HepG2 (cell line): ENCODE results near the gene TOGARAM1. TPM values are rescaled to one million over a fixed set of nuclear protein-coding genes. Genes with fewer than 3 reads are reported as not detected.

ENCODE experiments used
- ATAC-seq: fragments of 200-7000 bp; cut with Tn5 transposase; 3 replicates; pipeline ENCODE4 v1.9.1; 2020; ENCODE audit warnings: mild to moderate bottlenecking, moderate library complexity
- BruUV-seq: library from RNA; stranded (reverse); fragments of 400-500 nt; replicated peaks from 2 replicates; lab custom pipeline; 2021; lab: Mats Ljungman, UMichigan
- CTCF ChIA-PET: fragments of 300-600 bp; formaldehyde crosslinking; extraction: SDS; loops from one replicate; lab custom pipeline; 2021; ENCODE audit warnings: low total read pairs, inconsistent platforms, low intra/inter-chr PET ratio; lab: Yijun Ruan, JAX
- POLR2A ChIA-PET: fragments of 350-600 bp; sonication (Branson Sonifier 250); formaldehyde crosslinking; loops from one replicate; lab custom pipeline; 2020; ENCODE audit warnings: antibody characterized with exemption, inconsistent platforms; lab: Yijun Ruan, JAX
- DNase-seq: peaks from one replicate; pipeline ENCODE4 v3.0.0-alpha.2; 2015; ENCODE audit warnings: low spot score
- FAIRE-seq: peaks from 3 replicates; lab custom pipeline; 2011; peaks lifted over from hg19 to GRCh38; lab: Jason Lieb, UNC
- H2AFZ ChIP-seq: one replicate; pipeline ENCODE4 v1.6.1; 2011; ENCODE audit warnings: low read length, inconsistent platforms
- H3K27ac ChIP-seq: fragments of 300-600 bp; 3 replicates; pipeline ENCODE4 v1.8.0; 2011; ENCODE audit warnings: mixed run types, mild to moderate bottlenecking, mixed read lengths, low read length, inconsistent platforms; ENCODE audit not compliant: insufficient read depth; ENCODE audit errors: extremely low read length
- H3K27me3 ChIP-seq, 2 experiments: fragments of 200-600 bp in 1 of 2; 2 replicates in 1 of 2; 3 replicates in 1 of 2; pipeline versions ENCODE4 v1.6.0 to v1.8.0; 2011; ENCODE audit warnings: low read length in 2 of 2, mild to moderate bottlenecking in 2 of 2, moderate library complexity in 2 of 2, inconsistent platforms in 1 of 2; ENCODE audit not compliant: insufficient read depth in 2 of 2, control insufficient read depth in 1 of 2
- H3K36me3 ChIP-seq, 2 experiments: fragments of 200-600 bp in 1 of 2; replicated peaks in 1 of 2; 2 replicates in 1 of 2; 3 replicates in 1 of 2; pipeline versions ENCODE4 v1.5.1 to v1.8.0; 2011; ENCODE audit warnings: low read length in 2 of 2, inconsistent platforms in 1 of 2; ENCODE audit not compliant: insufficient read depth in 2 of 2, control insufficient read depth in 1 of 2
- H3K4me1 ChIP-seq: 2 replicates; pipeline ENCODE4 v1.5.1; 2012; ENCODE audit warnings: low read length, inconsistent platforms; ENCODE audit not compliant: insufficient read depth
- H3K4me2 ChIP-seq: 2 replicates; pipeline ENCODE4 v1.6.0; 2011; ENCODE audit warnings: low read depth, low read length, inconsistent platforms
- H3K4me3 ChIP-seq, 3 experiments: fragments of 200-600 bp in 1 of 3; sonication (generic), shearing (Covaris generic) in 1 of 3; replicated peaks in 1 of 3; 2 replicates each; pipeline ENCODE4 v1.5.1; 2011 to 2016; ENCODE audit warnings: low read length in 3 of 3, inconsistent platforms in 2 of 3, low read depth in 2 of 3, mild to moderate bottlenecking in 2 of 3, control low read depth in 1 of 3, mixed read lengths in 1 of 3; ENCODE audit not compliant: insufficient read depth in 1 of 3
- H3K79me2 ChIP-seq: one replicate; pipeline ENCODE4 v1.6.1; 2011; ENCODE audit warnings: low read length, inconsistent platforms; ENCODE audit not compliant: insufficient read depth
- H3K9ac ChIP-seq: 2 replicates; pipeline ENCODE4 v1.6.0; 2011; ENCODE audit warnings: mild to moderate bottlenecking, low read depth, low read length, inconsistent platforms; ENCODE audit not compliant: insufficient read depth
- H3K9me3 ChIP-seq: 2 replicates; pipeline ENCODE4 v1.5.1; 2012; ENCODE audit warnings: mild to moderate bottlenecking, low read length
- H4K20me1 ChIP-seq: 2 replicates; pipeline ENCODE4 v1.6.0; 2011; ENCODE audit warnings: inconsistent platforms, mild to moderate bottlenecking, low read length, moderate library complexity; ENCODE audit not compliant: insufficient read depth
- BATF2 ChIP-seq: sonication (generic); formaldehyde crosslinking; IDR thresholded peaks from 2 replicates; pipeline ENCODE4 v1.8.0; 2022; ENCODE audit warnings: mild to moderate bottlenecking, missing genetic modification reagents, moderate library complexity
- BORCS8-MEF2B ChIP-seq: sonication (generic); formaldehyde crosslinking; IDR thresholded peaks from 2 replicates; pipeline ENCODE4 v1.8.0; 2022; ENCODE audit warnings: mild to moderate bottlenecking, missing genetic modification reagents
- FOXC1 ChIP-seq: sonication (generic); formaldehyde crosslinking; IDR thresholded peaks from 2 replicates; pipeline ENCODE4 v1.8.0; 2022; ENCODE audit warnings: mild to moderate bottlenecking, missing genetic modification reagents, borderline replicate concordance
- FOXJ3 ChIP-seq: sonication (generic); formaldehyde crosslinking; IDR thresholded peaks from 2 replicates; pipeline ENCODE4 v1.4.0; 2020; ENCODE audit warnings: missing genetic modification reagents, mild to moderate bottlenecking, borderline replicate concordance
- HMG20A ChIP-seq: IDR thresholded peaks from 2 replicates; pipeline ENCODE4 v1.6.1; 2016; ENCODE audit warnings: borderline replicate concordance
- HNRNPLL ChIP-seq: fragments of 200-400 bp; formaldehyde crosslinking; IDR thresholded peaks from 2 replicates; pipeline ENCODE4 v1.6.1; 2017; ENCODE audit warnings: mild to moderate bottlenecking, low read depth, low read length; ENCODE audit not compliant: poor library complexity, severe bottlenecking
- HNRNPUL1 ChIP-seq: fragments of 200-400 bp; formaldehyde crosslinking; IDR thresholded peaks from 2 replicates; pipeline ENCODE4 v1.6.1; 2017; ENCODE audit warnings: low read depth, mild to moderate bottlenecking, low read length, moderate library complexity
- HOXA5 ChIP-seq: sonication (generic); formaldehyde crosslinking; IDR thresholded peaks from 2 replicates; pipeline ENCODE4 v1.4.0; 2020; ENCODE audit warnings: missing genetic modification reagents
- ISX ChIP-seq: sonication (generic); formaldehyde crosslinking; conservative IDR thresholded peaks from 2 replicates; pipeline ENCODE4 v1.5.0; 2020; ENCODE audit warnings: missing genetic modification reagents
- MED1 ChIP-seq: sonication (generic); formaldehyde crosslinking; IDR thresholded peaks from 2 replicates; pipeline ENCODE4 v1.4.0; 2020; ENCODE audit warnings: missing genetic modification reagents
- NR3C1 ChIP-seq: sonication (generic); formaldehyde crosslinking; IDR thresholded peaks from 2 replicates; pipeline ENCODE4 v1.4.0; 2020; ENCODE audit warnings: missing genetic modification reagents
- PAF1 ChIP-seq: IDR thresholded peaks from 2 replicates; pipeline ENCODE4 v1.6.1; 2016; ENCODE audit warnings: missing genetic modification reagents, missing compliant biosample characterization
- PCBP2 ChIP-seq: fragments of 200-400 bp; formaldehyde crosslinking; optimal IDR thresholded peaks from 2 replicates; pipeline ENCODE3; 2018; ENCODE audit warnings: low read length, low read depth; ENCODE audit not compliant: poor library complexity, severe bottlenecking
- PLRG1 ChIP-seq: fragments of 450-650 bp; conservative IDR thresholded peaks from 2 replicates; pipeline ENCODE4 v1.6.1; 2016
- SMAD9 ChIP-seq: sonication (generic); formaldehyde crosslinking; IDR thresholded peaks from 2 replicates; pipeline ENCODE4 v1.5.1; 2020; ENCODE audit warnings: mild to moderate bottlenecking, missing genetic modification reagents
- TAF15 ChIP-seq: fragments of 200-400 bp; formaldehyde crosslinking; IDR thresholded peaks from one replicate; pipeline ENCODE4 v1.6.1; 2018; ENCODE audit warnings: mild to moderate bottlenecking, low read depth, low read length; ENCODE audit not compliant: poor library complexity, severe bottlenecking
- TARDBP ChIP-seq: sonication (generic); formaldehyde crosslinking; IDR thresholded peaks from 2 replicates; pipeline ENCODE4 v1.8.0; 2022; ENCODE audit warnings: mild to moderate bottlenecking, missing genetic modification reagents
- TBX2 ChIP-seq: sonication (generic); formaldehyde crosslinking; IDR thresholded peaks from 2 replicates; pipeline ENCODE4 v1.5.0; 2020; ENCODE audit warnings: missing genetic modification reagents, mild to moderate bottlenecking, borderline replicate concordance
- ZFP1 ChIP-seq: IDR thresholded peaks from 2 replicates; pipeline ENCODE4 v1.6.1; 2016
- ZKSCAN8 ChIP-seq: IDR thresholded peaks from 2 replicates; pipeline ENCODE4 v1.6.1; 2016; ENCODE audit warnings: borderline replicate concordance, missing genetic modification reagents, missing compliant biosample characterization
- ZNF235 ChIP-seq: sonication (generic); formaldehyde crosslinking; IDR thresholded peaks from 2 replicates; pipeline ENCODE4 v1.8.1; 2023; ENCODE audit warnings: mild to moderate bottlenecking, missing genetic modification reagents, borderline replicate concordance
- ZNF441 ChIP-seq: sonication (generic); formaldehyde crosslinking; IDR thresholded peaks from 2 replicates; pipeline ENCODE4 v1.7.0; 2021; ENCODE audit warnings: missing genetic modification reagents, borderline replicate concordance
- ZNF564 ChIP-seq: sonication (generic); formaldehyde crosslinking; IDR thresholded peaks from 2 replicates; pipeline ENCODE4 v1.8.1; 2023; ENCODE audit warnings: mild to moderate bottlenecking, missing genetic modification reagents
- ZNF570 ChIP-seq: sonication (generic); formaldehyde crosslinking; IDR thresholded peaks from 2 replicates; pipeline ENCODE4 v1.4.0; 2020; ENCODE audit warnings: mild to moderate bottlenecking, missing genetic modification reagents, borderline replicate concordance
- ZNF770 ChIP-seq: sonication (generic); formaldehyde crosslinking; IDR thresholded peaks from 2 replicates; pipeline ENCODE4 v1.5.0; 2020; ENCODE audit warnings: mild to moderate bottlenecking, missing genetic modification reagents
- WGBS: methylation state at CpG from one replicate; pipeline ENCODE4 v1.1.6; 2017; ENCODE audit warnings: low lambda C conversion rate; 5-methylcytosine and 5-hydroxymethylcytosine counted together
- in situ Hi-C: cut with HindIII; loops from 2 replicates; pipeline ENCODE4 v1.10.0; 2017; ENCODE audit warnings: low pct_unique_long_range_greater_than_20kb; ENCODE audit not compliant: extremely low pct_ligation_motif_present
- intact Hi-C: fragments of 100-400 bp; cut with micrococcal nuclease; formaldehyde crosslinking; loops from one replicate; pipeline ENCODE4 v1.10.0; 2022; ENCODE audit not compliant: unreplicated experiment
- polyA plus RNA-seq, 8 experiments: library from polyadenylated mRNA; depleted of rRNA in 3 of 8; stranded (reverse) in 7 of 8; unstranded in 1 of 8; fragments of >200 nt; fragmentation: Illumina TruSeq in 4 of 8; extraction: Trizol in 4 of 8; gene quantifications; 2 replicates each; pipeline versions ENCODE4 v1.2.1 to v1.2.3, GENCODE V29; 2011 to 2016; ENCODE audit warnings: low read depth in 4 of 8, missing spikeins in 1 of 8, mixed read lengths in 1 of 8; ENCODE audit not compliant: insufficient read depth in 1 of 8
- total RNA-seq, 5 experiments: library from RNA; depleted of rRNA; stranded (reverse); fragments of >200 nt; fragmentation: Illumina TruSeq; extraction: Trizol; gene quantifications; 2 replicates each; pipeline ENCODE4 v1.2.3, GENCODE V29; 2016; ENCODE audit warnings: low read depth in 1 of 5

TOGARAM1 gene
- total and polyA plus RNA-seq, 2 of the 13 experiments (the other 11 are each of a cell fraction or from before 2014, with no cell fraction given), result 5.6 to 9.8 TPM

DNA sequence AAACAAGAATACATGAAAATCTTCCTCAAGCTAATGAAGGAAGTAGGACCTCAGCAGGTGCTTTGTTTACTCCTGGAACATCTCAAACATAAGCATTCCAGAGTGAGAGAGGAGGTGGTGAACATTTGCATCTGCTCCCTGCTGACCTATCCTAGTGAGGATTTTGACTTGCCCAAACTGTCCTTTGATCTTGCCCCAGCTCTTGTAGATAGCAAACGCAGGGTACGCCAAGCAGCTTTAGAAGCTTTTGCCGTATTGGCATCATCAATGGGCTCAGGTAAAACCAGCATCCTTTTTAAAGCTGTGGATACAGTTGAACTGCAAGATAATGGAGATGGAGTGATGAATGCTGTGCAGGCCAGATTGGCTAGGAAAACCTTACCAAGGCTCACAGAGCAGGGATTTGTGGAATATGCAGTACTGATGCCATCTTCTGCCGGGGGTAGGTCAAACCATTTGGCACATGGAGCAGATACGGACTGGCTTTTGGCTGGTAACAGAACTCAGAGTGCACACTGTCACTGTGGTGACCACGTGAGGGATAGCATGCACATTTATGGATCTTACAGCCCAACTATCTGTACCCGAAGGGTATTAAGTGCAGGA lies 1.9 kb downstream of the TOGARAM1 start:
- DNase-seq (peak; percentile 41), FAIRE-seq (peak; percentile 12), ATAC-seq (peak; percentile 35)
- in situ Hi-C loops (loop anchor here (5.0 kb wide), 1 partner anchor 173 kb away; the partner anchor contains the start of gene FANCM), intact Hi-C loops (loop anchor here (2.0 kb wide), 2 partner anchors 121 to 289 kb away; partner anchors contain the start of genes MIS18BP1 and PRPF39)
- Histone ChIP-seq H3K4me3 (peak overlapping the region; percentile 83 to 88 (median 84)), H3K9ac (peak overlapping the region; percentile 79; the same call in 1 of the 2 replicates), H3K27me3 (no peaks in the 10 kb centered on the region; a peak in 1 of 5 replicates), H3K27ac (peak overlapping the region; percentile 77), H4K20me1 (peaks cover 13% of the 10 kb centered on the region), H3K4me2 (peak overlapping the region; percentile 82), H3K79me2 (peaks cover 91% of the 10 kb centered on the region), H3K9me3 (no peaks in the 10 kb centered on the region), H3K4me1 (peaks cover 51% of the 10 kb centered on the region), H2AFZ (no peak overlapping the region), H3K36me3 (no peaks in the 10 kb centered on the region)
- WGBS, result 0% methylated on average over 7 of the region's 7 CpGs
- ChIA-PET POLR2A (interaction anchor here (1.2 to 4.5 kb wide), 3 partner anchors 16 to 172 kb away, joined by 3 to 42 read pairs (median 19); partner anchors contain the start of genes FANCM and FKBP3), CTCF (no interaction called here)
- BruUV-seq, result TSS peak; percentile 52
- TF ChIP-seq ZFP1 (CRISPR knock-in tag) (no peak), HMG20A (CRISPR knock-in tag) (no peak), PLRG1 (no peak), PCBP2 (no peak), HNRNPLL (no peak), HOXA5 (CRISPR knock-in tag) (no peak), HNRNPUL1 (no peak), FOXJ3 (CRISPR knock-in tag) (no peak), SMAD9 (CRISPR knock-in tag) (no peak), NR3C1 (CRISPR knock-in tag) (no peak), TBX2 (no peak), PAF1 (CRISPR knock-in tag) (no peak), ZNF570 (CRISPR knock-in tag) (no peak), ZNF441 (CRISPR knock-in tag) (no peak), FOXC1 (CRISPR knock-in tag) (no peak), ZNF235 (CRISPR knock-in tag) (no peak), BATF2 (CRISPR knock-in tag) (no peak), ZKSCAN8 (CRISPR knock-in tag) (no peak), TARDBP (CRISPR knock-in tag) (no peak), BORCS8-MEF2B (no peak), MED1 (CRISPR knock-in tag) (no peak), ZNF770 (CRISPR knock-in tag) (no peak), ISX (CRISPR knock-in tag) (no peak), ZNF564 (CRISPR knock-in tag) (no peak), TAF15 (no peak)
